Neural progenitor cell (in vitro differentiated cells): ENCODE data around the gene BCKDK. TPM values are rescaled to one million over a fixed set of nuclear protein-coding genes. Genes with fewer than 3 reads are reported as not detected.

Experiments used
- DNase-seq: peaks from one replicate; pipeline ENCODE4 v3.0.0-alpha.2; 2016; ENCODE audit warnings: low spot score
- H2AFZ ChIP-seq: fragments of 200-600 bp; sonication (generic); replicated peaks from 2 replicates; pipeline ENCODE4 v1.6.1; 2016; ENCODE audit warnings: antibody characterized with exemption
- H3F3A ChIP-seq: fragments of 200-600 bp; sonication (generic); 2 replicates; pipeline ENCODE4 v1.6.1; 2016; ENCODE audit warnings: antibody characterized with exemption, low read depth
- H3K27ac ChIP-seq: fragments of 200-600 bp; sonication (generic); 2 replicates; pipeline ENCODE4 v1.5.1; 2016; ENCODE audit warnings: mild to moderate bottlenecking
- H3K27me3 ChIP-seq: fragments of 200-600 bp; sonication (generic); 2 replicates; pipeline ENCODE4 v1.6.1; 2016; ENCODE audit warnings: mild to moderate bottlenecking, moderate library complexity
- H3K36me3 ChIP-seq: fragments of 200-600 bp; sonication (generic); 2 replicates; pipeline ENCODE4 v1.5.1; 2016
- H3K4me1 ChIP-seq: fragments of 200-600 bp; sonication (generic); 2 replicates; pipeline ENCODE4 v1.6.1; 2016; ENCODE audit warnings: mixed run types
- H3K4me2 ChIP-seq: fragments of 200-600 bp; sonication (generic); 2 replicates; pipeline ENCODE4 v1.6.1; 2016
- H3K4me3 ChIP-seq: fragments of 200-600 bp; sonication (generic); 2 replicates; pipeline ENCODE4 v1.5.1; 2016
- H3K79me2 ChIP-seq: fragments of 200-600 bp; sonication (generic); 2 replicates; pipeline ENCODE4 v1.6.1; 2016; ENCODE audit warnings: low read depth
- H3K9ac ChIP-seq: fragments of 200-600 bp; sonication (generic); 2 replicates; pipeline ENCODE4 v1.6.1; 2016
- H3K9me3 ChIP-seq: fragments of 200-600 bp; sonication (generic); 2 replicates; pipeline ENCODE4 v1.5.1; 2016; ENCODE audit warnings: low read depth
- H4K20me1 ChIP-seq: fragments of 200-600 bp; sonication (generic); 2 replicates; pipeline ENCODE4 v1.6.1; 2016; ENCODE audit warnings: low read depth
- H3K27ac Mint-ChIP-seq: 3 replicates; pipeline ENCODE4 v1.8.0; 2021; ENCODE audit warnings: mixed read lengths
- H3K27me3 Mint-ChIP-seq: 2 replicates; pipeline ENCODE4 v1.8.0; 2022; ENCODE audit warnings: low read depth, mild to moderate bottlenecking, inconsistent platforms, moderate library complexity, mixed read lengths; ENCODE audit not compliant: insufficient read depth
- H3K36me3 Mint-ChIP-seq: 3 replicates; pipeline ENCODE4 v1.8.0; 2021; ENCODE audit warnings: mixed read lengths
- H3K4me1 Mint-ChIP-seq: 3 replicates; pipeline ENCODE4 v1.8.0; 2021; ENCODE audit warnings: mixed read lengths
- H3K4me3 Mint-ChIP-seq: 3 replicates; pipeline ENCODE4 v1.8.0; 2021; ENCODE audit warnings: mild to moderate bottlenecking, moderate library complexity, mixed read lengths
- H3K9me3 Mint-ChIP-seq: 3 replicates; pipeline ENCODE4 v1.8.0; 2020; ENCODE audit warnings: mixed read lengths
- EZH2 ChIP-seq: fragments of 200-600 bp; sonication (generic); IDR thresholded peaks from 2 replicates; pipeline ENCODE4 v1.6.1; 2017; ENCODE audit warnings: antibody characterized with exemption, mild to moderate bottlenecking, moderate library complexity
- EZH2phosphoT487 ChIP-seq: fragments of 200-600 bp; sonication (generic); IDR thresholded peaks from 2 replicates; pipeline ENCODE4 v1.6.1; 2017; ENCODE audit warnings: antibody characterized with exemption
- total RNA-seq: library from RNA; depleted of rRNA; stranded (reverse); fragments of >200 nt; gene quantifications from 2 replicates; pipeline ENCODE4 v1.2.3, GENCODE V29; 2015; ENCODE audit warnings: low replicate concordance
- TF ChIP-seq, protein P1 (sequence below): fragments of 200-600 bp; sonication (generic); IDR thresholded peaks from 2 replicates; pipeline ENCODE4 v1.5.1; 2017; ENCODE audit warnings: antibody characterized with exemption, mild to moderate bottlenecking

The BCKDK gene
- total RNA-seq, 1 donor from 2014 or later, result 19.8 TPM

- Histone ChIP-seq H4K20me1 (peaks cover 36% of the 10 kb centered on the region), H3F3A (no peaks in the 10 kb centered on the region), H3K4me3 (no peak overlapping the region), H2AFZ (no peak overlapping the region), H3K79me2 (peaks cover 13% of the 10 kb centered on the region), H3K36me3 (no peaks in the 10 kb centered on the region), H3K9ac (no peak overlapping the region), H3K9me3 (no peaks in the 10 kb centered on the region), H3K27me3 (no peaks in the 10 kb centered on the region), H3K4me1 (no peaks in the 10 kb centered on the region), H3K4me2 (no peak overlapping the region), H3K27ac (no peak overlapping the region)
- Mint-ChIP-seq H3K36me3 (peaks cover 7% of the 10 kb centered on the region), H3K4me3 (no peak overlapping the region), H3K9me3 (no peaks in the 10 kb centered on the region), H3K4me1 (no peaks in the 10 kb centered on the region), H3K27ac (no peak overlapping the region), H3K27me3 (peaks cover 5% of the 10 kb centered on the region)
- no peak for DNase-seq
- TF ChIP-seq, protein P1, sequence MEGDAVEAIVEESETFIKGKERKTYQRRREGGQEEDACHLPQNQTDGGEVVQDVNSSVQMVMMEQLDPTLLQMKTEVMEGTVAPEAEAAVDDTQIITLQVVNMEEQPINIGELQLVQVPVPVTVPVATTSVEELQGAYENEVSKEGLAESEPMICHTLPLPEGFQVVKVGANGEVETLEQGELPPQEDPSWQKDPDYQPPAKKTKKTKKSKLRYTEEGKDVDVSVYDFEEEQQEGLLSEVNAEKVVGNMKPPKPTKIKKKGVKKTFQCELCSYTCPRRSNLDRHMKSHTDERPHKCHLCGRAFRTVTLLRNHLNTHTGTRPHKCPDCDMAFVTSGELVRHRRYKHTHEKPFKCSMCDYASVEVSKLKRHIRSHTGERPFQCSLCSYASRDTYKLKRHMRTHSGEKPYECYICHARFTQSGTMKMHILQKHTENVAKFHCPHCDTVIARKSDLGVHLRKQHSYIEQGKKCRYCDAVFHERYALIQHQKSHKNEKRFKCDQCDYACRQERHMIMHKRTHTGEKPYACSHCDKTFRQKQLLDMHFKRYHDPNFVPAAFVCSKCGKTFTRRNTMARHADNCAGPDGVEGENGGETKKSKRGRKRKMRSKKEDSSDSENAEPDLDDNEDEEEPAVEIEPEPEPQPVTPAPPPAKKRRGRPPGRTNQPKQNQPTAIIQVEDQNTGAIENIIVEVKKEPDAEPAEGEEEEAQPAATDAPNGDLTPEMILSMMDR, result no peak
- TF ChIP-seq EZH2phosphoT487 (no peak), EZH2 (no peak)
These were observed 20.7 kb upstream of the BCKDK start for GRCh38 chr16:31087481-31087880.

DNA sequence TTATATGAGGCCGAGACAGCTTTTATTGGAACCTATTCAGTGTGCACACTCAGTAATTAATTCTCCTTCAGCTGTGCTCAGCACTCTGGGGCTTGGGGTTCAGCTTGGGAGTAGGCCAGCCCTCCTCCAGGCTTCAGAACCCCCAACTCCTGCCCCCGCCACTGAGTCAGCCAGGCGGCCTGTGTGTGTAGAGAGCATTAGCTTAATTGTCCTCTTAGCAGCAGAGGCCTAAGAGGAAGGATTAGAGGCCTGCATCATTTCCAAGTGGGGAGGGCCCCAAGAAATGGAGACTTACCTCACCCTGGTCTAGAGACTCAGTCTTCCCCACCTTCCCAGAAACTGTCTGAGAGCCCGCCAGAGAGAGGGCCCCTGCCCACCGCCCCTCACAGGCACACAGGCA is 20.2 kb upstream of the BCKDK start:
- H3K4me2 ChIP-seq, result no peak overlapping the region
- no peak for DNase-seq
- H4K20me1 ChIP-seq, result peaks cover 36% of the 10 kb centered on the region
- peaks cover 5% of the 10 kb centered on the region for H3K27me3 Mint-ChIP-seq
- peaks cover 3% of the 10 kb centered on the region for H3K4me1 ChIP-seq
- peaks cover 3% of the 10 kb centered on the region for H3F3A ChIP-seq
- no peaks in the 10 kb centered on the region for H3K9me3 Mint-ChIP-seq
- TF ChIP-seq, protein P1, result no peak
- TF ChIP-seq EZH2phosphoT487 (no peak), EZH2 (no peak)
- H3K36me3 Mint-ChIP-seq, result peaks cover 7% of the 10 kb centered on the region
- no peaks in the 10 kb centered on the region for H3K27me3 ChIP-seq
- H3K36me3 ChIP-seq, result no peaks in the 10 kb centered on the region
- peaks cover 18% of the 10 kb centered on the region for H3K79me2 ChIP-seq
- H3K9me3 ChIP-seq, result no peaks in the 10 kb centered on the region
- peaks cover 5% of the 10 kb centered on the region for H3K4me1 Mint-ChIP-seq
- H3K27ac ChIP-seq, result no peak overlapping the region
- no peak overlapping the region for H3K27ac Mint-ChIP-seq
- H2AFZ ChIP-seq, result no peak overlapping the region
- no peak overlapping the region for H3K4me3 ChIP-seq
- H3K4me3 Mint-ChIP-seq, result no peak overlapping the region
- H3K9ac ChIP-seq, result no peak overlapping the region

- Histone ChIP-seq H3K79me2 (peaks cover 22% of the 10 kb centered on the region), H2AFZ (no peak within 1 kb of the TSS), H3K36me3 (no peaks in the 10 kb centered on the region), H3K4me3 (no peak within 1 kb of the TSS), H3K4me2 (no peak within 1 kb of the TSS), H3F3A (peaks cover 4% of the 10 kb centered on the region), H3K27me3 (no peaks in the 10 kb centered on the region), H3K9me3 (no peaks in the 10 kb centered on the region), H4K20me1 (peaks cover 40% of the 10 kb centered on the region), H3K9ac (no peak within 1 kb of the TSS), H3K4me1 (peaks cover 3% of the 10 kb centered on the region), H3K27ac (no peak within 1 kb of the TSS)
- Mint-ChIP-seq H3K9me3 (no peaks in the 10 kb centered on the region), H3K4me3 (no peak within 1 kb of the TSS), H3K27ac (no peak within 1 kb of the TSS), H3K27me3 (peaks cover 5% of the 10 kb centered on the region), H3K4me1 (peaks cover 5% of the 10 kb centered on the region), H3K36me3 (peaks cover 5% of the 10 kb centered on the region)
- DNase-seq, result no peak
- no peak for TF ChIP-seq EZH2phosphoT487
- TF ChIP-seq EZH2, result no peak
- TF ChIP-seq, protein P1, result no peak
These were observed 19.6 kb upstream of the BCKDK start, which contains the start of gene PRSS53 for GRCh38 chr16:31088459-31089183. Gene PRSS53, minus strand, starts transcription at chr16:31088943. Its CDS starts 134 bp downstream, at chr16:31088809.
